ENCODE measurements around the gene HSD17B8. TPM values are rescaled to one million over a fixed set of nuclear protein-coding genes. Genes with fewer than 3 reads are reported as not detected.

The HSD17B8 gene
- total RNA-seq, 1 experiment from 2014 or later: 7.4 TPM

GRCh38 chr6:33237741-33238140 is 33.3 kb downstream of the HSD17B8 start:
- Histone ChIP-seq H3K4me3 (ENCODE audit: low read depth in 2 of 2, low read length in 2 of 2) (no peak overlapping the region), H3K27me3 (ENCODE audit: control insufficient read depth, insufficient read depth, low read length) (no peaks in the 10 kb centered on the region), H3K27ac (ENCODE audit: low read length) (no peak overlapping the region), H3K36me3 (ENCODE audit: control insufficient read depth, insufficient read depth, low read length) (no peaks in the 10 kb centered on the region), H3K9me3 (ENCODE audit: control insufficient read depth, insufficient read depth, low read depth, low read length) (no peaks in the 10 kb centered on the region), H3K4me1 (ENCODE audit: control insufficient read depth, insufficient read depth, low read length) (no peaks in the 10 kb centered on the region)
- intact Hi-C loops (cut with micrococcal nuclease; ENCODE audit: unreplicated experiment) (no loop called here), in situ Hi-C loops (cut with HindIII; ENCODE audit: low pct_unique_long_range_greater_than_20kb, low sequenced_read_pairs) (no loop called here)
- DNase-seq (ENCODE audit: low read depth, low spot score) (no peak), ATAC-seq (no peak)
- BruUV-seq (replicated peaks): no TSS peak
- ChIA-PET CTCF (no interaction called here), POLR2A (interaction anchor here (0.5 kb wide), 1 partner anchor 29 kb away, joined by 6 read pairs; no protein-coding TSS in a partner anchor)
- TF ChIP-seq POLR2AphosphoS5 (IDR thresholded peaks at IDR 0.05; ENCODE audit: low read depth, low read length) (no peak), SIN3A (IDR thresholded peaks at IDR 0.05; ENCODE audit: borderline replicate concordance, insufficient read depth, low read depth, low read length) (no peak), TCF7L2 (IDR thresholded peaks at IDR 0.05; ENCODE audit: low read depth, low read length) (no peak)
- TF ChIP-seq, protein P1, sequence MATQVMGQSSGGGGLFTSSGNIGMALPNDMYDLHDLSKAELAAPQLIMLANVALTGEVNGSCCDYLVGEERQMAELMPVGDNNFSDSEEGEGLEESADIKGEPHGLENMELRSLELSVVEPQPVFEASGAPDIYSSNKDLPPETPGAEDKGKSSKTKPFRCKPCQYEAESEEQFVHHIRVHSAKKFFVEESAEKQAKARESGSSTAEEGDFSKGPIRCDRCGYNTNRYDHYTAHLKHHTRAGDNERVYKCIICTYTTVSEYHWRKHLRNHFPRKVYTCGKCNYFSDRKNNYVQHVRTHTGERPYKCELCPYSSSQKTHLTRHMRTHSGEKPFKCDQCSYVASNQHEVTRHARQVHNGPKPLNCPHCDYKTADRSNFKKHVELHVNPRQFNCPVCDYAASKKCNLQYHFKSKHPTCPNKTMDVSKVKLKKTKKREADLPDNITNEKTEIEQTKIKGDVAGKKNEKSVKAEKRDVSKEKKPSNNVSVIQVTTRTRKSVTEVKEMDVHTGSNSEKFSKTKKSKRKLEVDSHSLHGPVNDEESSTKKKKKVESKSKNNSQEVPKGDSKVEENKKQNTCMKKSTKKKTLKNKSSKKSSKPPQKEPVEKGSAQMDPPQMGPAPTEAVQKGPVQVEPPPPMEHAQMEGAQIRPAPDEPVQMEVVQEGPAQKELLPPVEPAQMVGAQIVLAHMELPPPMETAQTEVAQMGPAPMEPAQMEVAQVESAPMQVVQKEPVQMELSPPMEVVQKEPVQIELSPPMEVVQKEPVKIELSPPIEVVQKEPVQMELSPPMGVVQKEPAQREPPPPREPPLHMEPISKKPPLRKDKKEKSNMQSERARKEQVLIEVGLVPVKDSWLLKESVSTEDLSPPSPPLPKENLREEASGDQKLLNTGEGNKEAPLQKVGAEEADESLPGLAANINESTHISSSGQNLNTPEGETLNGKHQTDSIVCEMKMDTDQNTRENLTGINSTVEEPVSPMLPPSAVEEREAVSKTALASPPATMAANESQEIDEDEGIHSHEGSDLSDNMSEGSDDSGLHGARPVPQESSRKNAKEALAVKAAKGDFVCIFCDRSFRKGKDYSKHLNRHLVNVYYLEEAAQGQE (IDR thresholded peaks at IDR 0.05; ENCODE audit: insufficient read depth in 1 of 2, low read depth in 2 of 2, low read length in 1 of 2): no peak
- TF ChIP-seq, protein P2, sequence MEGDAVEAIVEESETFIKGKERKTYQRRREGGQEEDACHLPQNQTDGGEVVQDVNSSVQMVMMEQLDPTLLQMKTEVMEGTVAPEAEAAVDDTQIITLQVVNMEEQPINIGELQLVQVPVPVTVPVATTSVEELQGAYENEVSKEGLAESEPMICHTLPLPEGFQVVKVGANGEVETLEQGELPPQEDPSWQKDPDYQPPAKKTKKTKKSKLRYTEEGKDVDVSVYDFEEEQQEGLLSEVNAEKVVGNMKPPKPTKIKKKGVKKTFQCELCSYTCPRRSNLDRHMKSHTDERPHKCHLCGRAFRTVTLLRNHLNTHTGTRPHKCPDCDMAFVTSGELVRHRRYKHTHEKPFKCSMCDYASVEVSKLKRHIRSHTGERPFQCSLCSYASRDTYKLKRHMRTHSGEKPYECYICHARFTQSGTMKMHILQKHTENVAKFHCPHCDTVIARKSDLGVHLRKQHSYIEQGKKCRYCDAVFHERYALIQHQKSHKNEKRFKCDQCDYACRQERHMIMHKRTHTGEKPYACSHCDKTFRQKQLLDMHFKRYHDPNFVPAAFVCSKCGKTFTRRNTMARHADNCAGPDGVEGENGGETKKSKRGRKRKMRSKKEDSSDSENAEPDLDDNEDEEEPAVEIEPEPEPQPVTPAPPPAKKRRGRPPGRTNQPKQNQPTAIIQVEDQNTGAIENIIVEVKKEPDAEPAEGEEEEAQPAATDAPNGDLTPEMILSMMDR (IDR thresholded peaks at IDR 0.05): no peak

- no peak for ATAC-seq
- intact Hi-C loops (cut with micrococcal nuclease; ENCODE audit: unreplicated experiment): loop anchor here (10.0 kb wide), 1 partner anchor 227 kb away; no protein-coding TSS in a partner anchor
These were observed 37.5 kb downstream of the HSD17B8 start for GRCh38 chr6:33241968-33242367.

More at GRCh38 chr6:33241968-33242367, 37.5 kb downstream of the HSD17B8 start:
- in situ Hi-C loops (cut with HindIII; ENCODE audit: low pct_unique_long_range_greater_than_20kb, low sequenced_read_pairs): no loop called here
- Histone ChIP-seq H3K4me3 (ENCODE audit: low read depth in 2 of 2, low read length in 2 of 2) (no peak overlapping the region), H3K27ac (ENCODE audit: low read length) (no peak overlapping the region), H3K9me3 (ENCODE audit: control insufficient read depth, insufficient read depth, low read depth, low read length) (no peaks in the 10 kb centered on the region), H3K4me1 (ENCODE audit: control insufficient read depth, insufficient read depth, low read length) (no peaks in the 10 kb centered on the region), H3K27me3 (ENCODE audit: control insufficient read depth, insufficient read depth, low read length) (no peaks in the 10 kb centered on the region), H3K36me3 (ENCODE audit: control insufficient read depth, insufficient read depth, low read length) (no peaks in the 10 kb centered on the region)
- TF ChIP-seq, protein P2 (IDR thresholded peaks at IDR 0.05): no peak
- TF ChIP-seq POLR2AphosphoS5 (IDR thresholded peaks at IDR 0.05; ENCODE audit: low read depth, low read length) (no peak), TCF7L2 (IDR thresholded peaks at IDR 0.05; ENCODE audit: low read depth, low read length) (no peak)
- TF ChIP-seq, protein P1 (IDR thresholded peaks at IDR 0.05; ENCODE audit: insufficient read depth in 1 of 2, low read depth in 2 of 2, low read length in 1 of 2): no peak
- DNase-seq (ENCODE audit: low read depth, low spot score): no peak
- ChIA-PET POLR2A (no interaction called here), CTCF (no interaction called here)
- no TSS peak for BruUV-seq (replicated peaks)
